ENCODE data around the gene ST3GAL4.

The ST3GAL4 gene

DNA sequence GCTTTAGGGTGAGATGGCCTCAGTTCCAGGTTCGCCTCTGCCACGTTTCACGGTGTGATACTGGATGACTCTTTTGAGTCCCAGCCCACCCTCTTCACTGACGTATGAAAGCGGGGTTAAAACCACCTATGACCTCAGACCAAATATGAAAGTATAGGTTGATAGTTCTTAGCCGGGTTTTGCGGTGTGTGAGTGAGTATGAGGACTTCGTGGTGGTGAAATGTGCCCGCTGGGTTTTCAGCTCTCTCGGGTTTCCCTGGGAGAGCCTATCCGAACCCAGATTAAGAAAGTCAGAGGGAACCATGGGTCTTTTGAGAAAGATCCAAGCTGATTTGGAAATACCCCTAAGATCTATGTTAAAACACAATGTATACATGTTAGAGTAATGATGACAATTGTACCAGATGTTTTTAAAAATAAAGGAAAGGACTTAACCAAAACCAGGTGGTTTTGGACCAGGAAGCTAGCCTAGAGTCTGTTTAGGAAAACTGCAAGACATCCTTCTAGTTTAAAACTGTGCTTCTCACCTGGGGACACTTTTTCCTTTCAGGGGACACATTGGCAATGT lies 25.8 kb upstream of the ST3GAL4 start:
- DNase-seq (ENCODE audit: low read depth in 3 of 3, low spot score in 1 of 3), result no peak

DNA sequence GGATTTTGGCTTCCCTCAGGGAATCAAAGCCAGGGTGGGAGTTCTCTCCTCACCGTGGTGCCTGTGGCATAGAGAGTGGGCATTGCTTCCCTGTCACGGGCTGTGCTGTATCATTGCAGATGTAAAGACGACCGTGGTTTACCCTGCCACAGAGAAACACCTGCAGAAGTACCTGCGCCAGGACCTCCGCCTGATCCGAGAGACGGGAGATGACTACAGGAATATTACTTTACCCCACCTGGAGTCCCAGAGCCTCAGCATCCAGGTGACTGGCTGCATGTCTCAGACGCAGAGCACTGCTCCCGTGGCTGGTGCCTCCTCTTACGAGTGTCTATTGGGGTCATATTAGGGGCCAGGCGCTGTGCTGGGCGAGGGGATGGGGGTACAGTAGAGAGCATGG lies 24.2 kb upstream of the ST3GAL4 start:
- no peak for DNase-seq (ENCODE audit: low read depth in 3 of 3, low spot score in 1 of 3)

DNA sequence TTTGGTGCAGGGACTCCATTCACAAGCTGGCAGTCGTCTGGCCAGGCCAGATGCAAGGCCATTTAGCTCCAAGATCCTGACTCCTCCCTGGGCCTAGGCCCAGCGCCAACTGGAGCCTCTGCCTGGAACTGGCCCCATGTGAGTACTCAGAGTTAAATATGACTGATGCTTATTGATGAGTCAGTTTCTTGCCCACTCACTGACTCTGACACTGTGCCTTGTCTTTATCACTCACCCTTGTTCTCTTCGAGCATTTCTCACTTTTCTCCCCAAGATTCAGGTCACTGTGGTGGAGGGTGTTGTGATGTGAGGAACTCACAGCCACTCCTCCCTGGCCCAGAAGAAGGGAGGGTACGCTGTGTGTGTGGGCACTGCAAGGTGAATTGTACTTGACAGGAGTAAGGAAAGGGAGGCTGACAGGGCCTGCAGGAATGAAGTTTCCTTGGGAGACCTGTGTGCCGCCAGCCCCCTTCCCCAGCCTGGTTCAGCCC lies 23.2 kb upstream of the ST3GAL4 start:
- DNase-seq (ENCODE audit: low read depth in 3 of 3, low spot score in 1 of 3), result no peak

DNA sequence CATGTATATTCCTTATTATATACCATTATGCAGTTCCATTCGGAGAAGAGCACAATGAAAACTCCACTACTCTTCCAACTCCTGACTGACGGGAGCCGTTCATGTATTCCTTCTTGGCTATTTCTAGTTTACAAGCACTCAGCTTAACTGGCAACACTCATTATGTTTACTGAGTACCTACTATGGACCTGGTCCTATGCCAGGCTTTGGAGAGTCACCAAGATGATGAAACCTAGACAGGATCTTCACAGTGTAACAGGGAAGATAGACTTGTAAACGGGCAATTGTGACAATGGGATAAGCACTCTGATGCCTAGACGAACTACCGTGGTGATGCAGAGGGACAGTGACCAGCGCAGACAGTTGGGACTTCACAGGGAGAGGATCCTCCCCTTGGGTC lies 22.3 kb upstream of the ST3GAL4 start:
- no peak for DNase-seq (ENCODE audit: low read depth in 3 of 3, low spot score in 1 of 3)

DNA sequence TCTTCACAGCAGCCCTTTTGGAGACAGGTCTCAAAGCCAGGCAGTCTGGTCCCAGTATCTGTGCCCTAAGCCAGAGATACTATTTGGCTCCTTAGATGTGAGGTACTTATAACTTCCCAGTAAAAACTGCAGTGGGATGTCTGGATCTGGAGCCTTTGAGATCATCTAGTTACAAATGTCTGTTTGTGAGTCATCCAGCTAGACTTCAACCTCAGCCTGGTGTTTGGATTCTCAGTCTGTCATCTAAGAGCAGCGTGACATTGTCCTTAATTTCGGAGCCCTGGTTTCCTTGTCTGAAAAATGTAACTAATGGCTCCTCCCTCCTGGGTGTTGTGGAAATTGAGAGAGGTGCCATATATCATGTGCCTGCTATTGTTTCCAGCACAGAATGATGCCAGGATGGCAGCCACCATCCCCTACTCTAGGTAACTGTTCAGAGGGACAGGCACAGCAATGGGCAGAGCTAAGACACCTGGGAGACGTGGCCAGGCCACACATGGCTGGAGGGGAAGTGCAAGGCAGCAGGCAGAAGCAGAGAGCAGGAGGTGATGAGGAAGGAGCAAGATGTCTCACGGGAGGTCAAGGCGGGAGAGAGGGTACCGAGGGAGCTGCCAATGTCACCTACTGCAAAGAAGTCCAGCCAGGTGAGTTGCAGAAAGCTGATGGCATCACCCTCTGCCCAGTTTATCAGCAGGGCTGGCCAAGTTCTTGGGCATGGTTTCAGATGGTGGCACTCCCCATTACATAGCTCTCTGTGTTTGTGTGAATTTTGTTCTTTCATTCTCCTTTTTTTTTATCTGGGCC lies 20.6 kb upstream of the ST3GAL4 start:
- DNase-seq (ENCODE audit: low read depth in 3 of 3, low spot score in 1 of 3), result no peak

DNA sequence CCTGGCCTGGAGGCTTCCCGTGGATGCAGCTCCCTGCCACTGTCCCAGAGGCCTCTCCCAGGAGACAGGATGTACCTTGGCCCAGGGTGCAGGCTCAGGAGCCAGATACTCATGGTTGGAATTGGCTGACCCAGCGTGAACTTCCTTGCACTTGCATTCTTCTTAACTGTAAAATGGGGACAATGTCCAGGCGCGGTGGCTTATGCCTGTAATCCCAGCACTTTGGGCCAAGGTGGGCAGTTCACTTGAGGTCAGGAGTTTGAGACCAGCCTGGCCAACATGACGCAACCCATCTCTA lies 20.1 kb upstream of the ST3GAL4 start:
- DNase-seq (ENCODE audit: low read depth in 3 of 3, low spot score in 1 of 3), result no peak

DNA sequence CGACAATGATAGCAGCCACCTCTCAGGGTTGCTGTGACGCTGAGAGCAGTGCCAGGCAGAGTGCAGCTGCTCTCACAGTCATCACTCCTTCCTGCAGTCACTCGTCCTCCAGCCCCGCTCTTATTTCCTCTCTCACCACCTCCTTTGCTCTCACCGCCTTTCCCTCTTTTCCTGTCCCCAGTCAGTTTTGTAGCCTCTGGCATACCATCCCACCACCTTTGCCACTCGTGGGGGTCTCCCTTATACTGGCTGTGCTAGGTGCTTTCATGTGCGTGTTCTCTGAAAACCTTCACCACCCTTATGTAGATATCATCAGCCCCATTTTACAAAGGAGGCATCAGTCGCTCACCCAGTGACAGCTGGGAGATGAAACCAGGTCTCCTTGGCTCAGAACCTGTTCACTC lies 19.3 kb upstream of the ST3GAL4 start:
- DNase-seq (ENCODE audit: low read depth in 3 of 3, low spot score in 1 of 3), result no peak

DNA sequence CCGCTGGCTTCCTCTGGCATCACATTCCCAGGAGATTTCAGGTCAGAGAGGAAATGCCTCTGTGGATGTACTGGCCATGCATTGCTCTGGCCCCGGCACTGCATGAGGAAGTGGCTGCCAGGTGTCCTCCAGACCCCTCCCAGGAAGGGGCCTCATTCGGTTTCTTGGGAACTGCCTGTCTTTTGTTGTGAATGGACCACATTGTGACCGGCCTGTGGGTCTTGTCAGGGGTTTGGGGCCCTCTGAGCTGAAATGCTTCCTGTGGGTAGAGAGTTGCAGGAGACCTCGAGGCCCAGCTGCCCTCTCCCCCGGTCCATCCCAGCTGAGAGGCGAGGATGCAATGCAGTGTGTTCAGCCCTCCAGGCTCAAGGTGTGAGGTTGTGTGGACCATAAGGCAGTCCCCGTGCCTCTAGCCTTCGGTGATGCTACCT lies 18.8 kb upstream of the ST3GAL4 start:
- no peak for DNase-seq (ENCODE audit: low read depth in 3 of 3, low spot score in 1 of 3)

DNA sequence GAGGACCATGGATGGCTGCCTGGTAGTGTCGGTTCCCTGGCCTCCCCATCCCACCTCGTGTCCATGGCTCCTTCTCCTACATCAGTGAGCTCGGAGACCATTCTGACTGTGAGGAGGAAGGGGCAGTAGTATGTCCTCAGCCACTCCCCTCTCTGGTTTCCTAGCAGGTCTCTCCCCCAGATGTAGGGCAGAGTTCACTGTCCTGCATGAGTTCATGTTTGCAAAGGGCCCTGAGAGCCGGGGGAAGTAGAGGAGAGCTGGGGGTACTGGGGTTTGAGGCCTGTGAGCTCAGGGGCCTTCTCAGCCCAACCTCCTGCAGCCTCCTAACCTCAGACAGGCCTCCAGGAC lies 18.4 kb upstream of the ST3GAL4 start:
- DNase-seq (ENCODE audit: low read depth in 3 of 3, low spot score in 1 of 3), result no peak

DNA sequence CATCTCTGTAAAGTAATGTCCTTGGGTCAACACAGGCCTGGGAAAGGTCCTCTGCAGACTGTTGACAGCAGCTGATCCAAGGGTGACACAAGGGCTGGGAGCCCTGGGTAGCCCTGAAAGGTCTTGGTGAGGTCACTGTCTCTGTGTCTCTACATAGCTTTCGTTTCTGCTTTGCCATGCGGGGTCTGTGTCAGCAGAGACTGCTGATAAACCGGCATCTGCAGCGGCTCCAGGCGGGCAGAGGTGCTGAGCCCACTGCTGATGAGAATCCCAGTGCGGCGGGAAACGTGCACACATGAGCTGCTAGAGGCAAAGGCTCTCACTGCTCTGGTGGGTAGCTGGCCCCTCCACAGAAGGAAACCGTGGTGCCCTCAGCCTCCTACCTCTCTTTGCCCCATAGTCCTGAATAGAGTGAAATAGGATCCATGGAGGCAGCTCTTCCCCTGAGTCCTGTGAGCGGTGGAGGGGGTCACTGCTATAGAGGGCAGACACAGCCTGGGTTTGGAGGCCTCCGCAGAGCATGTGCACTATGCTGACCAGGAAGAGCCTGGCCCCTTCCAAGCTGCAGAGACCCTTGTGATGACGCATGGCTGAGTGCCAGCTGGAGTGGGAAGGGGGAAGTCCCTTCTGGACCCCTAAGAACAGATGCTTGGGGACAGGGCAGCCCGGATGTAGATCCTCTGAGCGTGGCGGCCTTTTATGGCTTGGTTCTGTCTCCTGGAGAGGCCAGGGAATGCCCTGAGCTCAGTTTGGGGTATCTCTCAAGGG lies 17.8 kb upstream of the ST3GAL4 start:
- DNase-seq (ENCODE audit: low read depth in 3 of 3, low spot score in 1 of 3), result no peak

DNA sequence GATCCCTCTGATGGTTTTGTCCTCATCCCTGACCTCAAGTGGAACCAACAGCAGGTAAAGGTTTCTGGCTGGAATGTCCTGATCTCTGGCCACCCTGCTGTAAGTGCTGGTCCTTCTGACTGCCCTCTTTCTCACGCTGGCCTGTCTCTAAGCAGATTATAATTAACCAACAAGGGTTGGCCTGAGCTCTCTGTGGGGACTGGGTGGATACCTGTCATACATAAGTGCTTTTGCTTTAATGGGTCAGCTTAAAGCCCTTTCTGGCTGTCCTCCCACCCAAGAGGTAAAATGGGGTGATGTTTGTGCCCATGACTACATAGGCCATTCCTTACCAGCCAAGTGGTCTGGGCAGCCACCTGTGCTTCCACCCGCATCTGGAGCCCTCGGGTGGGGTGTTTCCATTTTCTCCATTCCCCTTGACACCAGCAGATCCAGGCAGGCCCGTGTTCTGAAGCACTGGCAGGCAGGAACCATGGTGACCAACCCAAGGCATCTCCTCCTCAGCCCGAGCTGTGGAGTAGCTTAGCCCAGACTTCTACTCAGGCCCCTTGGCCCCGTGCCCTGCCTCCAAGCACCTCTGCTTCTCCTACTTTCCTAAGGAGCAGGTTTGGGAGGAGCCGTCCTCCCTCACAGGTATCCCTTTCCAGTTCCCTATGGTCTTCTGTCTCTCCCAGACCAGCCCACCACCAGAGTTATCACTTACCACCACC lies 17.0 kb upstream of the ST3GAL4 start:
- no peak for DNase-seq (ENCODE audit: low read depth in 3 of 3, low spot score in 1 of 3)

DNA sequence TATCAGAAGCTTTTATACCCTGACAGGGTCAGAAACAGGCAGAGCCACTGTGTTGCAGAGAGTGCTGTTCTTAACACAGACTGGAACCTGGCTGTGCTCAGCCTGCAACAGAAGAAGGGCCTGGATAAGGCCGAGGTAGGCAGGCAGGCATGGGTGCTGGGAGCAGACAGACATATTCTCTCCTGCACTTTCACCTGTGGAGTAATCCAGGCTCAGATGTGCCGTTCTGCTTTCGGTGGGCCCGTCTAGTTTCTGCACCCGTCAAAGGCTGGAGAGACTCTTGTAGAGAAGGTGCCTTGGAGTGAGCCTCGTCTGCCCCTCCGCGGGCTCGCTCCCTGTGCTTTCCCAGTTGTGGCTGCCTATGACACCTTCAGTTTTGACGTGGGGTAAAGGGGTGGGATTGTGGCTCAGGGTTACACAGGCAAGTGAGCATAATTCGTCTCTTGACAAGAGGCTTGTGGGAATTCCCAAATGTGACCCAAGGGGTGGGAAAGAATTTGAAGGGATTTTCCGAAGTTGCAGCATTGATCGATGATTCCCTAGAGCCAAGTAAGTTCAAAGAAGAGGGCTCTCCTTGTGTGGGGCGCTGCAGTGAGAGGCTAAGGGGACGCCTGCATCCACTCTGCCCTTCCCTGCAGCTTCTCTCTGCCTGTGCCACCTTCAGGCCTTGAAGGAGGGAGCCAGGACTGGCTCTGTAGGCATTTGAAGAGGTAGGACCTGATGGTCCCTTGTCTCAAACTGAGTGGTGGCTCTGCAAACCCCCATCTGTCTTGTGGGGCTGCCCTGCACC lies 16.2 kb upstream of the ST3GAL4 start:
- DNase-seq (ENCODE audit: low read depth in 3 of 3, low spot score in 1 of 3), result no peak

DNA sequence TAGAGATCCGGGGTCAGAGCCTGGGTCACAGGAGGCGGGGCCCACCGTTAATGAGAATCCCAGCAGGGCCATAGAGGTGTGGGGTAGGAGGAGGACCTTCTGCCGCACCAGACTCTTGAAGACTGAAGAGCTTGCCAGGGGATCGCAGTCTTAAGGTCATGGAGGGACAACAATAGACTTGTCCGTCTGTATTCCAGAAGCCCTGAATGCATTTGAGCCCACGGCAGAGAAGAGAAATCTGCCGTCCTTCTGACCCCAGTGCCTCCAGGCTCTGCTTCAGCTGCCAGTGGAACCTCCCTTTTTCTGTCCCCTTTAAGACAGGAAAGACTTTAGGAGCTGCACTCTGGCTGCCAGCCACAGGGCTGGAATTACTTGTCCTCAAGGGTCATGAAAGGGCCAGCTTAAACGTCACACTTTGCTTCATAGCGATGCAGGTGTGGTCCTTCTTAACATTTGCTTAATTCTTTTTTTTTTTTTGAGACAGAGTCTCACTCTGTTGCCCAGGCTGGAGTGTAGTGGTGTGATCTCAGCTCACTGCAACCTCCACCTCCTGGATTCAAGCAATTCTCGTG lies 15.5 kb upstream of the ST3GAL4 start:
- DNase-seq (ENCODE audit: low read depth in 3 of 3, low spot score in 1 of 3), result no peak

DNA sequence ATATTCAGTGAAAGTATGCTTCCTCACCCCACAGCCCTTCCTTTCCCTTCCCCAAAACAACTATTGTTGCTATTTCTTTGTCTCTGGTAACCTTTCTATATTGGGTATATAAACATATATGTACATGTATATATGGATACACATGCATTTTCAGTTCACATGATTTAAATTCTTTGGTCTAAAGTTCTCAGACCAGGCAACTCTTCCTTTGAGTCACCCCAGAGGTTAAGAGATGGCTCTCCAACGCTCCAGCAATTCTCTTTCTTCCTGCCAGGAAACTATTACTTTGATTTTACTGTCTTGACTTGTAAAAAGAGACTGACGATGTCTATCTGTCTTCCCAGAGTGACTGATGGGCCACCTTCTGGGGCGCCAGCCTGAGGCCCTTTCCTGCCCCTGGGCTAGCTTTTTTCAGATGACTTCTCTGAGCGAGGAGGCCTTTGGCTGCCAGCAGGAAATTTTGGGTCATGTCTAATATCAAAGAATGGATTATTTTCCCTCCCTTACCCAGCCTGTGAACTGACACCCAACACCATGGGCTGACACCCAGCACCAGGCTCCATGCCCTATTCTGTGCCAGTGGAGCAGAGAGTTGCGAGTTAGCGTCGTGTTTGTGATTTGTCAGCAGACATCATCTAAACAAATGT lies 14.4 kb upstream of the ST3GAL4 start:
- DNase-seq (ENCODE audit: low read depth in 3 of 3, low spot score in 1 of 3), result no peak

DNA sequence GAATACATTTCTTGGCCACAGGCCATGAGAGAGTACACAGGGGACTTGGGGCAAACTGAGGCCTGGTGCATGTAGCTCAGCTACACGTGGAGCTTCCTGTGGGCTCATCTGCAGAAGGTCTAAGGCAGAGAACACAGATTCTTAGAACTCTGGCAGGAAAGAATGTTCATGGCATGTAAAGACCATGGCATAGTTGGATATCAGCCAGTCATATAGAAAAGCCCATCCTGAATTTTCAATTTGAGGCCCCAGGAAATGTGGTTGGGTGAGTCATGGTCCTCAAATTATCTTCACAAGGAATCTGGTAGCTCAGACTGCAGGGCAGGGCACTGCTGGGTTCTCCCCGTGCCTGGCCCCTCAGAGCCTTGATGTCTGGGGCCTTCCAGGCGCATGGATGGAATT lies 13.7 kb upstream of the ST3GAL4 start:
- no peak for DNase-seq (ENCODE audit: low read depth in 3 of 3, low spot score in 1 of 3)

DNA sequence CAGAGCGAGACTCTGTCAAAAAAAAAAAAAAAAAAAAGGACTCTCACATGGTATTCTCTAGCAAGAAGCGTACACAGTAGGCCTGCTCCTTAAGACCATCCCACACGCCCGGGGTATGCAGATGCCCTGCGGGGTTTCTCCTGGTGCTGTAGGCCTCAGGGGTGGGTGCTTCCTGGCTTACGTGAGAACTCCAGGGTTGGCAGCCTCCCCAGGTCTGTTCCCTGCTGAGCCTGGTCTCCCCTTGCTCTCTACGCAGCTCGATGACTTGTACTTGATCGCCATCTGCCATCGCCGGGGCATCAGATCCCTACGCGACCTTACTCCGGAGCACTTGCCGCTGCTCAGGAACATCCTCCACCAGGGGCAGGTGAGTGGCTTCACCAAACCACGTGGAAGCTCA lies 12.4 kb upstream of the ST3GAL4 start:
- no peak for DNase-seq (ENCODE audit: low read depth in 3 of 3, low spot score in 1 of 3)

DNA sequence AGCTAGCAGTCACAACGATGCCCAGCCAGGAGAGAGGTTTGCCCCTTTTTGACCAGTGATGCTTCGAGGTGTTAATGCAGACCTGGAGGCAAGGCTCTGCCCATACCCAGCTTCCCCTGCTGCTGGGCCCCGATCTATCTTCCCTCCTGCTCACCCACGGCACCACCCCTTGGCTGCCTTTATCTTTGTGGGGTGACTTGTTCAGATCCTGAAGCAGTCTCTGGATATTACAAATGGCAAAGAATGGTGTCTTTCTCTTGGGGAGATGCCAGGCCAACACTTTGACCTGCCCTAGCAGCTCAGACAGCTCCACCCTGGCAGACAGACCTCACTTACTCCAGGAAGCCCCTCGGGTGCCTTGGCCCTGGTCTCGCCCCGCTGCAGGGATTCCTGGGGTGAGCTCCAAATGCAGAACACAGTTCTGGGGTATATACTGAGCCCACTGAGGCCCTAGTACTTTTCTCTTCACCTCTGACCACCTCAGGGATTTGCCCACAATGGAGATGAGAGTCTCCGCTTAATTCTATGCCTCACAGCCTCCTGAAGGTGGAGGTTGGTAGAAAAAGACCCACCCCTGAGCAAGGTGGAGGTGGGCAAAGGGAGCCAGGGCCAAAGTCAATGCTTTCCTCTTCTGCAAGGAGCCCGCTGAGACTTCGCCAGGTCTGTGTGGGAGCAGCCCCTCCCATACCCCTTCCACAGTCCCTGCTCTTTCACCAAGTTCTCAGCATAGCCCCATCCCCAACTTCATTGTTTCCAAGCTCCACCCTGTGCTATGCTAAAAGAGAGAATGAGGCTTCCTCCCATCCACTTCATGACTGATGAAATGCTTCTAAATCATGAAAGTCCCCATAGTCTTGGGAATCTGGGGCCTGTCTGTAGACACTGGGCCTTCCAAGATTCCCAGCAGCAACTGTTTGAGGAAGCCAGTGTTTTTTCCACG lies 11.1 kb upstream of the ST3GAL4 start:
- no peak for DNase-seq (ENCODE audit: low read depth in 3 of 3, low spot score in 1 of 3)

DNA sequence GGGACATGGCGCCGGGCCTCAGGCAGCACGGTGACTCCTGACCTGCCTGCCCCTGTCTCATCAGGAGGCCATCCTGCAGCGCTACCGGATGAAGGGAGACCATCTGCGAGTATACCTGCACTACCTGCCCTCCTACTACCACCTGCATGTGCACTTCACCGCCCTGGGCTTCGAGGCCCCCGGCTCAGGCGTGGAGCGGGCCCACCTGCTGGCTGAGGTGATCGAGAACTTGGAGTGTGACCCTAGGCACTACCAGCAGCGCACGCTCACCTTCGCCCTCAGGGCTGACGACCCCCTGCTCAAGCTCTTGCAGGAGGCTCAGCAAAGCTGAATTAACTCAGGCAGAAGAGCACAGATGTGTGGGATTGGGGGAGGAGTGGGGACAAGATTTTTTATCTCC lies 10.2 kb upstream of the ST3GAL4 start:
- DNase-seq (ENCODE audit: low read depth in 3 of 3, low spot score in 1 of 3), result no peak
